NCI-H345 (cell line): ENCODE data around the gene PEX14.

ENCODE experiments used
- DNase-seq: peaks from one replicate; lab custom pipeline; 2025; lab: John Stamatoyannopoulos, UW

PEX14 gene

GRCh38 chr1:10667861-10668761 is 193.4 kb downstream of the PEX14 start:
- peak; percentile 66 for DNase-seq

- DNase-seq, result no peak
Measured at GRCh38 chr1:10669570-10669969, 194.8 kb downstream of the PEX14 start.

- no peak for DNase-seq
Measured at GRCh38 chr1:10670190-10670589, 195.4 kb downstream of the PEX14 start.

GRCh38 chr1:10671090-10671489 is 196.3 kb downstream of the PEX14 start:
- DNase-seq, result no peak

GRCh38 chr1:10671622-10672342 is 197.0 kb downstream of the PEX14 start:
- DNase-seq, result peak; percentile 33

- no peak for DNase-seq
Measured at GRCh38 chr1:10672343-10673050, 197.7 kb downstream of the PEX14 start.

DNA sequence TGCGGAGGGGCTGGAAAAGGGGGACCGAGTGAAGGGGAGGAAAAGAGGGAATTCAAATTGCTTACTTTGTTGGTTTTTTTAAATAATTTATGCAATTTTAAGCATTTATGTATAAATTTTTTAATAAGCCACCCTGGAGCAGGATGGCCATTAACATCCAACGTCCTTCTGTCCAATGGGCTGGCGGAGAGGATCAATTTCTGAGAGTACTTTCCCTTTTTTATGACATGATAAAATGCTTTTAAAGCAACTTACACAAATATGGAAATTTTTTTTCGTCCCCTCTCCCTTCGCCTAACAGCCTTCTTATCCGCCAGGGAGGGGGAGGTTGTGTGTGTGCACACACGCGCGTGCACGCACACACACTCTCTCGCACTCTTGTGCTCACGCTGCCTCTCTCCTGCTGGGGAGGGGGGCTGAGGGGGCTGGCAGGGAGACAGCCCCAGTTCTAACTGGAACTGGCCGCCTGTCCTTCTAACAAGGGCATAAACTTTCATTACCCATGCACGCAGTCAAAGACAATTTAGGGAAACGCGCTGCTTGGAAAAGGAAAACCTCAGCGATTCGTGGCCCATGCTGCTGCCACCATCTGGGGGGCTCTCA is 198.5 kb downstream of the PEX14 start:
- no peak for DNase-seq

DNA sequence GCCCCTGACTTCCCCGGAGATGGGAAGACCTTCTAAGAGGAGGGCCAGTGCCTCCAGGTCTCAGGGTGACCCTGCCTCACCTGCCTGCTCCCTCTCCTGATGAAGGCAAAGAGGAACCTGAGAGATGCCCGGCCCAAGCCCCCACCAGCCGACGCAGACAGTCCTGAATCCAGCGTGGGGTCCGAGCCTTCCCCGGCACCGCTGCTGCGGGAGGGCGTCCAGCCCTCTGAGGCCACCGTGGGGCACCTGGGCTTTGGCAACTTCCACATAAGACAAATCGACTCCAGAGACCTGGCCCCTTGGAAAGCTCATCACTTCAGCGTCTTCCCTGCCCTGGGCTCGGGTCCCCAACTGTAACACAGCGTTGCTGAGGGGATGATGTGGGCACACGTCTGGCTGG is 199.5 kb downstream of the PEX14 start:
- no peak for DNase-seq

GRCh38 chr1:10674700-10675609 is 200.2 kb downstream of the PEX14 start:
- no peak for DNase-seq

DNA sequence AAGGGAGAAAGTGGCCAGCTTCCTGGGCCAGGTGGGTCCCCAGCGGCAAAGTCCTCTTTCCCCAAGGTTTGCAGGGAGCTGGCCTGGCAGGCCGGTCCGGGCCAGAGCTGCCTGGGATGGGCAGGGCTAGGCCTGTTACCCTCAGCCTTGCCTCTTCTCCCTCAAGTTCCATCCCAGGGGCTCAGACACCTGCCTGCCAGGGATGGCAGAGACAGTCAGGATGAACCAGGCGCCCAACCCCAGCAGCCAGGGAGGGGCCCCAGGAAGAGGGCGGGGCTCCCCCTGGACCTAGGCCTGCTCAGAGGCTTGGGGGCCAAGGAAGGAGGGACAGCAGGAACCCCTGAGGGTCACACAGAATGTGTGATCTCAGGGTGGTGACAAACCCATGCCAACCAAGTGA is 201.1 kb downstream of the PEX14 start:
- no peak for DNase-seq

GRCh38 chr1:10676963-10677362 is 202.2 kb downstream of the PEX14 start:
- DNase-seq, result no peak

GRCh38 chr1:10677491-10678391 is 203.0 kb downstream of the PEX14 start:
- DNase-seq, result no peak

GRCh38 chr1:10678402-10678801 is 203.7 kb downstream of the PEX14 start:
- DNase-seq, result no peak

- no peak for DNase-seq
Measured at GRCh38 chr1:10678852-10679251, 204.1 kb downstream of the PEX14 start.

GRCh38 chr1:10679496-10680220 is 204.9 kb downstream of the PEX14 start:
- peak; percentile 59 for DNase-seq
